Smooth muscle cell of the umbilical artery (primary cell): ENCODE measurements around the gene KRT6B. TPM values are rescaled to one million over a fixed set of nuclear protein-coding genes. Genes with fewer than 3 reads are reported as not detected.

Experiments used
- total RNA-seq: library from RNA; depleted of rRNA; stranded (reverse); fragments of >200 nt; gene quantifications from 2 replicates; pipeline ENCODE4 v1.2.3, GENCODE V29; 2014

The KRT6B gene
- not detected in 2 replicates for total RNA-seq

DNA sequence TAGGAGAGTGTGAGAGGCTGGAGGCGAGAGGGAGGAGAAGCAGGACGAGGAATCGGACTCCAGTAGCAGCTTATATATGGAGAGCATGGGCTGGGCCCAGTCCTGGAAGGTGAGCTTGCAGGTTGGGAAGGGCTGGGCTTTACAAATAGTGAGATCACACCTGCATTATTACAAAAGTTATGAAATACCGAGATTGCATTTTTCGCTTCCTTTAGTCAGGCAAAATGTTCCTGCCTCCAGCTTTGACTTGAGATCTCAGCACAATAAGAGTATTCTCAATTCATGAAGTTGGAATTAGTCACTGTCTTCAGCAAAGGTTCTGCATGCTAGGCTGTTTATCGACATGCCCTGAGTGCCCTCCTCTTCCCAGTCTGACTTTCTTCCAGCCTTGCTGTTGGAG, at the start of gene KRT6B:
TSS of gene KRT6B (minus strand) at position 46 of the 400 bp plus-strand sequence. CDS start 68 bp downstream, outside the sequence.

DNA sequence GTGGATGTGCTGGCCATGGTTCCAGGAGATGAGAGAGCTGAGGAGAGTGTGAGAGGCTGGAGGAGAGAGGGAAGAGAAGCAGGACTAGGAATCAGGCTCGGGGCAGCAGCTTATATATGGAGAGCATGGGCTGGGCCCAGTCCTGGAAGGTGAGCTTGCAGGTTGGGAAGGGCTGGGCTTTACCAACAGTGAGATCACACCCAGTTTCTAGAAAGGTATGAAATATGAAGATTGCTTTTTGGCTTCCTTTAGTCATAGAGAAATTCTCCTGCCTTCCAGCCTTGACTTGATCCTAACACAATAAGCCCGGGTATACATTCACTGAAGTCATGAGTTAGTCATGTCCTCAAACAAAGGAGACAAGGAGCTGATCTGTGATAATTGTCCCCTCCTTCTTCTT, 41.2 kb upstream of the KRT6B start, which contains the start of gene KRT6A:
TSS of gene KRT6A (minus strand) at position 86 of the 400 bp plus-strand sequence. CDS start at position 17, 69 bp downstream.

DNA sequence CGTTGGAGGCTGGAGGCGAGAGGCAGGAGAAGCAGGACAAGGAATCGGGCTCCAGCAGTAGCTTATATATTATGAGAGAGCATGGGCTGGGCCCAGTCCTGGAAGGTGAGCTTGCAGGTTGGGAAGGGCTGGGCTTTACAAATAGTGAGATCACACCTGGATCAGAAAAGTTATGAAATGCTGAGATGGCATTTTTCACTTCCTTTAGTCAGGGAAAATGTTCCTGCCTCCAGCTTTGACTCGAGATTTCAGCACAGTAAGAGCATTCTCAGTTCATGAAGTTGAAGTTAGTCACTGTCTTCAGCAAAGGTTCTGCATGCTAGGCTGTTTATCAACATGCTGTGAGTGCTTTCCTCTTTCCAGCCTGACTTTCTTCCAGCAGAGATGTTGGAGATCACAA, 21.8 kb upstream of the KRT6B start, which contains the start of gene KRT6C:
TSS of gene KRT6C (minus strand) at position 38 of the 400 bp plus-strand sequence. CDS start 68 bp downstream, outside the sequence.

DNA sequence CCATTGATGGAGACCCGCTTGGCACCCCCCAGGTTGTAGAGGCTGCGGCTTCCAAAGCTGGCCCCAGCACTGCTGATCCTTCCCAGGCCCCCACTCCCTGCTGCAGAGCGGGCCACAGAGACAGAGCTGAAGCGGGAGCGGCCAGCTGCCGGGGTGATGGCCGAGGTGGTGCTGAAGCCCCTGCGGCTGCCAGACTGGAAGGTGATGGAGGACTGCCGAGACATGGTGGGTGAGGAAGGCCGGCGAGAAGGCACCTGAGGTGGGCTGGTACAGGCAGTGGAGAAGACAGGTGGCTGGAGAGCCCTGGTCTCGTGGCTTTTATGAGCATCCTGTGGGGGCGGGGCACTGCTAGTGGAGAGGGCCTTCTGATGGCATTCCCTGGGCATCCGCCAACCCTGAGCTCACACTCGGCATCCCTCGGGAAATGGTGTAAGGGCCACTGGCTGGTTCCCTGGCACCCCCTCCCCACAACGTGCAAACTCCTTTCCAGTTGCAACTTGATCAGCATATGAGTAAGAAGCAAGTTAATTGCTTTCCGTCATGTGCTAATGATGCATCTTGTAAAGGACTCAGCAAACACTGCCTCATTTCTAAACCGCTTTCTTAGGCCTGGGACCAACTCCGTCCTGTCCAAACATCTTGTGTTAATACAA, 17.7 kb downstream of the KRT6B start, which contains the start of gene KRT75:
TSS of gene KRT75 (minus strand) at position 291 of the 653 bp plus-strand sequence. CDS start at position 224, 67 bp downstream.

DNA sequence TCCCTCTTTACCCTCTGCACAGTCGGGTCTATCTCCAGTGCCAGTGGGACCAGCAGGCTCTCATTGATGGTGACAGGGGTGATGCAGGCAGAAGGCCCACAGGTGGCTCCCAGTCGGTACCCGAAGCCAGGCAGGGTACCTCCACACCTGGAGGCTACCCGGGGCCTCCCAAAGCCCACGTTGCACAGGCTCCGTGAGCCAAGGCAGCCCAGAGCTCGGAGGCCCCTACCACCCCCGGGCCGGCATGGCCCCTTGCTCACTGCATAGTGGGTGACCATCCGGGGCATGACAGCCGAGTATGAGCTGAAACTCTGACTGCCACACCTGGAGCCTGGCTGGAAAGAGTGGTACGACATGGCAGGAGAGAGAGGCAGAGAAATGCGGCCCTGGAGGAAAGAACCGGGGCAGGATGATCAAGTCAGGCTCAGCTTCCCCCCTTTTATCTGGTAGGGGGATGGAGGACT, 46.0 kb downstream of the KRT6B start, which contains the start of gene KRT82:
TSS of gene KRT82 (minus strand) at position 414 of the 464 bp plus-strand sequence. CDS start at position 356, 58 bp downstream.

Other genes starting within 250 kb of the KRT6B start
- gene KRT7, start 218.9 kb downstream of the KRT6B start, total RNA-seq, result 1.8 and 2.1 TPM in 2 replicates
- 0.09 TPM in 1 of 2 replicates, not detected in the other for gene KRT86, start 177.5 kb downstream of the KRT6B start, total RNA-seq
- gene KRT81, start 160.6 kb downstream of the KRT6B start, total RNA-seq, result not detected in 2 replicates
- not detected in 2 replicates for gene KRT83, start 130.7 kb downstream of the KRT6B start, total RNA-seq
- gene KRT85, start 84.7 kb downstream of the KRT6B start, total RNA-seq, result not detected in 2 replicates
- not detected in 2 replicates for gene KRT84, start 66.5 kb downstream of the KRT6B start, total RNA-seq
- gene KRT82, start 45.8 kb downstream of the KRT6B start, total RNA-seq, result not detected in 2 replicates
- not detected in 2 replicates for gene KRT75, start 17.8 kb downstream of the KRT6B start, total RNA-seq
- not detected in 2 replicates for gene KRT6C, start 21.7 kb upstream of the KRT6B start, total RNA-seq
- gene KRT6A, start 41.1 kb upstream of the KRT6B start, total RNA-seq, result not detected in 2 replicates
- 0.23 TPM in 1 of 2 replicates, not detected in the other for gene KRT5, start 68.2 kb upstream of the KRT6B start, total RNA-seq
- not detected in 2 replicates for gene KRT71, start 101.0 kb upstream of the KRT6B start, total RNA-seq
- gene KRT74, start 121.7 kb upstream of the KRT6B start, total RNA-seq, result not detected in 2 replicates
- gene KRT72, start 149.3 kb upstream of the KRT6B start, total RNA-seq, result not detected in 2 replicates
- gene KRT73, start 166.4 kb upstream of the KRT6B start, total RNA-seq, result not detected in 2 replicates
- gene KRT2, start 200.1 kb upstream of the KRT6B start, total RNA-seq, result not detected in 2 replicates
- gene KRT1, start 228.3 kb upstream of the KRT6B start, total RNA-seq, result not detected in 2 replicates